K562 (cell line): Measurements from ENCODE around the gene KPNA1. TPM values are rescaled to one million over a fixed set of nuclear protein-coding genes. Genes with fewer than 3 reads are reported as not detected.

Experiments
- HMBOX1 ChIP-seq: sonication (generic); IDR thresholded peaks from 2 replicates; pipeline ENCODE4 v1.6.1; 2016
- HNRNPLL ChIP-seq: fragments of 200-400 bp; formaldehyde crosslinking; IDR thresholded peaks from 2 replicates; pipeline ENCODE4 v1.6.1; 2017; ENCODE audit warnings: low read length, low read depth, mild to moderate bottlenecking; ENCODE audit not compliant: poor library complexity, severe bottlenecking
- KLF6 ChIP-seq: fragments of 250-450 bp; sonication (Bioruptor Pico); IDR thresholded peaks from 2 replicates; pipeline ENCODE4 v1.4.0; 2020; ENCODE audit warnings: mild to moderate bottlenecking, moderate library complexity, borderline replicate concordance
- LCOR ChIP-seq: sonication (generic); formaldehyde crosslinking; IDR thresholded peaks from 2 replicates; pipeline ENCODE4 v1.8.0; 2022; ENCODE audit warnings: mild to moderate bottlenecking, missing genetic modification reagents
- NFIC ChIP-seq: fragments of 450-650 bp; IDR thresholded peaks from 2 replicates; pipeline ENCODE4 v1.6.1; 2017; ENCODE audit warnings: mild to moderate bottlenecking, inconsistent platforms
- REST ChIP-seq, 2 experiments: fragments of 450-650 bp; formaldehyde crosslinking in 1 of 2; IDR thresholded peaks; 2 replicates each; pipeline versions ENCODE4 v1.4.0 to v1.6.1; 2014 to 2020; ENCODE audit warnings: mild to moderate bottlenecking in 2 of 2, borderline replicate concordance in 1 of 2, low read depth in 1 of 2
- RFX1 ChIP-seq: fragments of 450-650 bp; IDR thresholded peaks from 2 replicates; pipeline ENCODE4 v1.6.1; 2016; ENCODE audit warnings: mild to moderate bottlenecking, moderate library complexity
- SIN3A ChIP-seq, 2 experiments: fragments of 150-350 bp in 1 of 2; IDR thresholded peaks; 2 replicates each; pipeline ENCODE4 v1.6.1; 2011 to 2016; ENCODE audit warnings: borderline replicate concordance in 2 of 2, low read depth in 2 of 2, low read length in 2 of 2, mild to moderate bottlenecking in 2 of 2, moderate library complexity in 2 of 2; ENCODE audit not compliant: control insufficient read depth in 1 of 2
- SPI1 ChIP-seq: IDR thresholded peaks from 2 replicates; pipeline ENCODE4 v1.6.1; 2011; ENCODE audit warnings: low read depth, low read length, control low read depth, borderline replicate concordance
- polyA plus RNA-seq, 8 experiments: library from polyadenylated mRNA; depleted of rRNA in 4 of 8; stranded (reverse) in 5 of 8; unstranded in 3 of 8; fragments of >200 nt; fragmentation: Nextera tagmentation in 2 of 8; fragmentation: Illumina TruSeq in 1 of 8; extraction: Ambion mirVana in 2 of 8; extraction: Trizol in 1 of 8; gene quantifications; 2 replicates each; pipeline versions ENCODE4 v1.2.1 to v1.2.3, GENCODE V29; 2011 to 2014; ENCODE audit warnings: inconsistent platforms in 1 of 8, missing spikeins in 1 of 8
- total RNA-seq, 7 experiments: library from RNA; depleted of rRNA in 6 of 7; stranded (reverse); fragments of >200 nt in 6 of 7; fragmentation: Illumina TruSeq in 2 of 7; extraction: Trizol in 2 of 7; gene quantifications; 2 replicates each; pipeline versions ENCODE4 v1.2.1 to v1.2.3, GENCODE V29; 2011 to 2021; ENCODE audit warnings: low replicate concordance in 1 of 7

Gene KPNA1
- total and polyA plus RNA-seq, 9 of the 15 experiments (the other 6 are each of a cell fraction or from before 2014, with no cell fraction given), result 9.3 to 53.8 (median 33.5) TPM

GRCh38 chr3:122415104-122415744 is 99.5 kb downstream of the KPNA1 start (continued):
- TF ChIP-seq REST (IDR thresholded peaks at IDR 0.05; ENCODE audit: borderline replicate concordance) (no peak), REST (CRISPR knock-in tag; IDR thresholded peaks at IDR 0.05; ENCODE audit: low read depth) (no peak), RFX1 (peak; percentile 86), KLF6 (CRISPR knock-in tag) (no peak), NFIC (0 out of 2 replicates have a peak, but pooled peaks have one; percentile 33), HMBOX1 (0 out of 2 replicates have a peak, but pooled peaks have one; percentile 38), SPI1 (peak; percentile 32; the same call in 1 of the 2 replicates), SIN3A (IDR thresholded peaks at IDR 0.05; ENCODE audit: borderline replicate concordance in 2 of 2, control insufficient read depth in 1 of 2, low read depth in 2 of 2, low read length in 2 of 2) (peak in 1 of 2 experiments; percentile 74; a peak in 1 of 4 replicates), HNRNPLL (no peak), LCOR (CRISPR knock-in tag) (peak; percentile 90)
